Heart left ventricle (tissue), 16 donors: Measurements from ENCODE around the gene TENT5C. TPM values are rescaled to one million over a fixed set of nuclear protein-coding genes. Genes with fewer than 3 reads are reported as not detected.

ENCODE experiments used
- ATAC-seq, 4 donors: fragments of 200-7000 bp; cut with Tn5 transposase; one replicate each; pipeline ENCODE4 v1.9.1; 2020 to 2022; ENCODE audit warnings: moderate library complexity in 4 of 4, mild to moderate bottlenecking in 3 of 4, moderate number of reproducible peaks in 1 of 4
- DNase-seq, 5 donors: peaks; one replicate each; pipeline ENCODE4 v3.0.0-alpha.2; 2020
- H3K27ac ChIP-seq, 12 donors: fragments of 200-600 bp; sonication (generic) in 4 of 12; one replicate each; pipeline versions ENCODE4 v1.5.0 to v1.8.0; 2016 to 2022; ENCODE audit warnings: mild to moderate bottlenecking in 2 of 12
- H3K27me3 ChIP-seq, 9 donors: fragments of 200-600 bp; sonication (generic) in 2 of 9; one replicate each; pipeline versions ENCODE4 v1.5.1 to v1.8.0; 2016 to 2022; ENCODE audit warnings: mild to moderate bottlenecking in 3 of 9
- H3K36me3 ChIP-seq, 9 donors: fragments of 200-600 bp; sonication (generic) in 2 of 9; one replicate each; pipeline versions ENCODE4 v1.5.0 to v1.8.0; 2018 to 2022; ENCODE audit warnings: mild to moderate bottlenecking in 2 of 9
- H3K4me1 ChIP-seq, 12 donors: fragments of 200-600 bp; sonication (generic) in 4 of 12; one replicate each; pipeline versions ENCODE4 v1.5.0 to v1.8.0; 2016 to 2022; ENCODE audit warnings: mild to moderate bottlenecking in 3 of 12
- H3K4me3 ChIP-seq, 12 donors: fragments of 200-600 bp; sonication (generic) in 4 of 12; one replicate each; pipeline versions ENCODE4 v1.5.0 to v1.8.0; 2017 to 2022; ENCODE audit warnings: mild to moderate bottlenecking in 9 of 12, moderate library complexity in 4 of 12
- H3K9me3 ChIP-seq, 12 donors: fragments of 200-600 bp; sonication (generic) in 4 of 12; one replicate each; pipeline versions ENCODE4 v1.5.0 to v1.8.0; 2016 to 2022; ENCODE audit warnings: mild to moderate bottlenecking in 1 of 12
- CTCF ChIP-seq, 12 donors: fragments of 200-600 bp; sonication (generic) in 4 of 12; IDR thresholded peaks; one replicate each; pipeline versions ENCODE4 v1.5.0 to v1.8.0; 2018 to 2022; ENCODE audit warnings: antibody characterized with exemption in 12 of 12, mild to moderate bottlenecking in 5 of 12
- POLR2A ChIP-seq, 2 donors: fragments of 450-650 bp; IDR thresholded peaks; one replicate each; pipeline ENCODE4 v1.6.1; 2017; ENCODE audit warnings: antibody characterized with exemption in 2 of 2, mild to moderate bottlenecking in 2 of 2, moderate library complexity in 2 of 2
- WGBS, 4 donors: extraction: QIAGEN DNeasy Blood & Tissue Kit in 2 of 4; methylation state at CpG; one replicate each; pipeline versions ENCODE4 v1.1.5 to v1.1.7; 2013 to 2018; 5-methylcytosine and 5-hydroxymethylcytosine counted together
- intact Hi-C, 10 donors: fragments of 100-400 bp; cut with DNase I; formaldehyde crosslinking; loops; one replicate each; pipeline versions ENCODE4 v1.11.1 to v1.14.2; 2022
- polyA plus RNA-seq, 2 donors: library from polyadenylated mRNA; stranded (reverse); fragments of 200-250 nt; gene quantifications; one replicate each; pipeline ENCODE4 v1.2.3, GENCODE V29; 2013
- total RNA-seq, 9 donors: library from RNA; depleted of rRNA in 2 of 9; stranded (reverse); fragments of >200 nt in 2 of 9; fragmentation: NEBNext Ultra II Directional in 3 of 9; extraction: Animal tissue kit (Norgen Biotek cat#: 25700) in 3 of 9; gene quantifications; one replicate each; pipeline versions ENCODE4 v1.1.0 to v1.2.4, GENCODE V29; 2016 to 2023
- donor health status: ischemic (EF 13 %, LVEDD 7.1; RV severe dilation, severe dysfunction).
- donor health status: healthy with polysubstance abuse.
- donor health status: DM: no; HTN: yes; CAD: no.
- donor health status: DM: no; HTN: no; CAD: no.
- donor health status: ischemic (EF 25% LVEDD 6.9; RV normal size, moderate dysfunction).
- donor health status: ischemic (EF 25% LVEDD 5.7; RV mildly dilated, moderate dysfunction).
- donor health status: healthy.
- donor health status: DM: yes; HTN: yes; CAD: no.
- donor health status: ischemic (EF 35%, LVEDD 5.7; RV mildly dilated, moderate dysfunction).
- donor health status: nonischemic (EF 11% LVEDD 7.7; RV severe dilation, severe dysfunction).
- donor health status: DM: yes; HTN: yes; CAD: no.
- donor health status: PGD.
- donor health status: ischemic (EF 29% LVEDD 5.4; RV normal size, mild dysfunction).
- donor health status: nonischemic (EF 23%, LVEDD 6.1; RV moderate dilation, normal function).

TENT5C gene
- total and polyA plus RNA-seq, 11 donors, result 3.7 to 21.6 (median 14.5) TPM

- no peaks in the 10 kb centered on the region for H3K36me3 ChIP-seq
- H3K27ac ChIP-seq, result no peak overlapping the region
- DNase-seq (no peak), ATAC-seq (no peak)
- H3K4me1 ChIP-seq, result peaks cover 0 to 26% (median 0%) of the 10 kb centered on the region in 12 donors
- WGBS, 4 donors, result 83 to 88% (median 85%) methylated on average over 6 of the region's 6 CpGs
- no peak for TF ChIP-seq CTCF (IDR thresholded peaks at IDR 0.05)
- no peak for TF ChIP-seq POLR2A (IDR thresholded peaks at IDR 0.05)
- intact Hi-C loops, result no loop called here
- H3K9me3 ChIP-seq, result no peaks in the 10 kb centered on the region
- H3K27me3 ChIP-seq, result no peaks in the 10 kb centered on the region
- H3K4me3 ChIP-seq, result no peak overlapping the region
These were observed 55.2 kb downstream of the TENT5C start for GRCh38 chr1:117661027-117661426.

GRCh38 chr1:117662667-117663066 is 56.8 kb downstream of the TENT5C start:
- intact Hi-C loops, result no loop called here
- no peak for ATAC-seq
- TF ChIP-seq CTCF (IDR thresholded peaks at IDR 0.05) (no peak), POLR2A (IDR thresholded peaks at IDR 0.05) (no peak)
- H3K36me3 ChIP-seq, result no peaks in the 10 kb centered on the region
- no peaks in the 10 kb centered on the region for H3K27me3 ChIP-seq
- peaks cover 0 to 15% (median 0%) of the 10 kb centered on the region in 12 donors for H3K4me1 ChIP-seq
- H3K9me3 ChIP-seq, result no peaks in the 10 kb centered on the region
- WGBS, 4 donors, result 57 to 100% (median 88%) methylated on average over 1 of the region's 1 CpG
- no peak overlapping the region for H3K4me3 ChIP-seq
- no peak for DNase-seq
- no peak overlapping the region for H3K27ac ChIP-seq

- DNase-seq (no peak), ATAC-seq (no peak)
- Histone ChIP-seq H3K36me3 (no peaks in the 10 kb centered on the region), H3K9me3 (no peaks in the 10 kb centered on the region), H3K4me3 (no peak overlapping the region), H3K27me3 (no peaks in the 10 kb centered on the region), H3K4me1 (peaks cover 0 to 15% (median 0%) of the 10 kb centered on the region in 12 donors), H3K27ac (peak overlapping the region in 1 of 12 donors; percentile 58)
- WGBS, 4 donors, result 89 to 92% (median 91%) methylated on average over 7 of the region's 7 CpGs
- no peak for TF ChIP-seq CTCF (IDR thresholded peaks at IDR 0.05)
- TF ChIP-seq POLR2A (IDR thresholded peaks at IDR 0.05), result no peak
- intact Hi-C loops, result no loop called here
These were observed 57.5 kb downstream of the TENT5C start for GRCh38 chr1:117663156-117663902.

GRCh38 chr1:117664314-117664713 is 58.5 kb downstream of the TENT5C start:
- Histone ChIP-seq H3K4me3 (no peak overlapping the region), H3K27ac (peak overlapping the region in 1 of 12 donors; percentile 58), H3K4me1 (peaks cover 0 to 13% (median under 1%) of the 10 kb centered on the region in 12 donors), H3K9me3 (no peaks in the 10 kb centered on the region), H3K27me3 (no peaks in the 10 kb centered on the region), H3K36me3 (no peaks in the 10 kb centered on the region)
- TF ChIP-seq POLR2A (IDR thresholded peaks at IDR 0.05) (no peak), CTCF (IDR thresholded peaks at IDR 0.05) (no peak)
- WGBS, 4 donors, result 79 to 83% (median 83%) methylated on average over 6 of the region's 6 CpGs
- intact Hi-C loops, result no loop called here
- DNase-seq (no peak), ATAC-seq (peak in 1 of 4 donors; percentile 32)
